ENCODE results near the gene WNT9A.

WNT9A gene

DNA sequence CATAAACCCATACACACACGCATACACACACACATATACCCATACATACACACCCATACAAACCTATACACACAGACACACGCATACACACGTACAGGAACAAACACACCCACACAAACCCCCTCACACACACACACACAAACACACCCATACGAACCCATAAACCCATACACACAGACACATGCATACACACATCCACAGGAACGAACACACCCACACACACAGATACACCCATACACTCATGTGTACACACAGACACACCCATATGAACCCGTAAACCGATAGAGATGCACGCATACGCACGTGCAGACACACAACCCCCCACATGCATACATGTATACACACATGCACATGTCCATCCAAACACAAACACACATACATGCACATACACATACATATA lies 9.5 kb downstream of the WNT9A start:
- no peak overlapping the region for H3K4me3 ChIP-seq (ENCODE audit: low read depth, low read length)
- POLR2A ChIA-PET = no interaction called here
- TF ChIP-seq, protein P1, sequence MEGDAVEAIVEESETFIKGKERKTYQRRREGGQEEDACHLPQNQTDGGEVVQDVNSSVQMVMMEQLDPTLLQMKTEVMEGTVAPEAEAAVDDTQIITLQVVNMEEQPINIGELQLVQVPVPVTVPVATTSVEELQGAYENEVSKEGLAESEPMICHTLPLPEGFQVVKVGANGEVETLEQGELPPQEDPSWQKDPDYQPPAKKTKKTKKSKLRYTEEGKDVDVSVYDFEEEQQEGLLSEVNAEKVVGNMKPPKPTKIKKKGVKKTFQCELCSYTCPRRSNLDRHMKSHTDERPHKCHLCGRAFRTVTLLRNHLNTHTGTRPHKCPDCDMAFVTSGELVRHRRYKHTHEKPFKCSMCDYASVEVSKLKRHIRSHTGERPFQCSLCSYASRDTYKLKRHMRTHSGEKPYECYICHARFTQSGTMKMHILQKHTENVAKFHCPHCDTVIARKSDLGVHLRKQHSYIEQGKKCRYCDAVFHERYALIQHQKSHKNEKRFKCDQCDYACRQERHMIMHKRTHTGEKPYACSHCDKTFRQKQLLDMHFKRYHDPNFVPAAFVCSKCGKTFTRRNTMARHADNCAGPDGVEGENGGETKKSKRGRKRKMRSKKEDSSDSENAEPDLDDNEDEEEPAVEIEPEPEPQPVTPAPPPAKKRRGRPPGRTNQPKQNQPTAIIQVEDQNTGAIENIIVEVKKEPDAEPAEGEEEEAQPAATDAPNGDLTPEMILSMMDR (IDR thresholded peaks at IDR 0.05; ENCODE audit: insufficient read depth, low read length, missing control alignments) = no peak
- DNase-seq (ENCODE audit: low read depth, low spot score) = no peak
- CTCF ChIA-PET = no interaction called here

DNA sequence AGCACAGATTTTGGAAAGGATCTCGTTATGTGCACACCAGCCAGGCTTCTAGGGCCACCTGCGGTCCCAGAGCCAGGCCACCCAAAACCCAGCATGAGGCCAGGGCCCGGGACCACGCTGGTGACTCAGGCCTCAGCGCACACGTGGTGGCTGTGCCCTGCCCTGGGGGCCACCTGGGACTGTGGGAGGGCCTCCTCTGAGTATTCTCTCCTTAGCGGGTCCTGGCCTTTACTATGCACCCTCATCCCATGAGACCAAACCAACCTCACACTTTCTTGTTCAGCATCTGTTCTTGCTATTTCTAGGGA lies 9.9 kb downstream of the WNT9A start:
- TF ChIP-seq, protein P1 (IDR thresholded peaks at IDR 0.05; ENCODE audit: insufficient read depth, low read length, missing control alignments) = no peak
- CTCF ChIA-PET = no interaction called here
- DNase-seq (ENCODE audit: low read depth, low spot score) = no peak
- no peak overlapping the region for H3K4me3 ChIP-seq (ENCODE audit: low read depth, low read length)
- POLR2A ChIA-PET = no interaction called here

DNA sequence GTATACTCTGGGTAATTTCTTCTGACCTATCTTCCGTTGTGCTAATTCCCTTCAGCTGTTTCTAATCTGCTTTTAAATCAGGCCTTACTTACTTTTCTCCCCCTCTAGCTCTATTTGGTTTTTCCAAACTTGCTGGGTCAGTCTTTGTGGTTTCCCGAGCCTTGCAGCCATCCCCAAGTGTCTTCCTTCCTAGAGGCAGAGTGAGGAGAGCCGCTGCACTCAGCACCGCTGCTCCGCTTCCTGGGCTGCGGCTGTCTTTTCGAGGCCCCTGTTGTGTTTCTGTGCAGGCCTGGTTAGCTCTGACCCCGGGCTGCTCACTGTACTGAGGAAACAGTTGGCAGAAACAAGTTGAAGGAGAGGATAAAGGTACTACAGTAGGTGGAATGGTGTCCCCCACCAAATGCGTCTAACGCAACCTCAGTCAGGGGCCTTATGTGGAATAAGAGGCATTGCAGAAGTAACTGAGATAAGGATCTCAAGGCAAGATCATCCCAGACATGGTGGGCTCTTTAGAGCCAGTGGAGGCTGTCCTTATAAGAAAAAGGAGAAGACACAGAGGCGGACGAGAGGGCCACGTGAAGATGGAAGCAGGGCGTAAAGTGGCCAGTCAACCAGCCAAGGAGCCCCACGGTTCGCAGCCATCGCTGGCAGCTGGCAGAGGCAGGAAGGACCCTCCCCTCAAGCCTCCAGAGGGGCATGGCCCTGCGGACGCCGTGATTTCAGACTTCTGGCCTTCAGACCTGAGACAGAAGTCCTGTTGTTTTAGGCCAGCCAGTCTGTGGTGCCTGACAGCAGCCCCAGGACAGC lies 10.5 kb downstream of the WNT9A start:
- ChIA-PET CTCF (interaction anchor here (1.1 to 1.2 kb wide), 2 partner anchors 10 to 176 kb away, joined by 4 to 5 read pairs; partner anchors contain the start of gene WNT9A), POLR2A (no interaction called here)
- TF ChIP-seq, protein P1 (IDR thresholded peaks at IDR 0.05; ENCODE audit: insufficient read depth, low read length, missing control alignments) = no peak
- DNase-seq (ENCODE audit: low read depth, low spot score) = no peak
- no peak overlapping the region for H3K4me3 ChIP-seq (ENCODE audit: low read depth, low read length)

DNA sequence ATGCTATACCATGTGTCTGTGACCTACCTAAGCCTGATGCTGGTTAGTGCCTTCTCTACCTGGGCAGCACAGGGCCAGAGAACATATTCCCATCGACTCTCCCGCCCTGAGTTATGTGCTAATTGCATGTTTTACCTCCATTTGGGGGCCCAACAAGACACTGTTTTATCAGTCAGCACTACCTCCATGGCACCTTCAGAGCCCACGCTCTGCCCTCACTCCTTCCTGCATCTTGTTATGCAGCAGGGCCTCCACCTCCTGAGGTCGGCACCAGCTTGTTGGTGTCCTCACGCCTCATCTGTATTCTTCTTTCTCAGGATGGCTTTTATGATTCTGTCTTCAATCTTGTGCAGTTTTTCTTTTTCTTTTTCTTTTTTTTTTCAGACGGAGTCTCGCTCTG lies 11.9 kb downstream of the WNT9A start:
- POLR2A ChIA-PET = no interaction called here
- no peak overlapping the region for H3K4me3 ChIP-seq (ENCODE audit: low read depth, low read length)
- TF ChIP-seq, protein P1 (IDR thresholded peaks at IDR 0.05; ENCODE audit: insufficient read depth, low read length, missing control alignments) = no peak
- DNase-seq (ENCODE audit: low read depth, low spot score) = no peak
- CTCF ChIA-PET = no interaction called here

DNA sequence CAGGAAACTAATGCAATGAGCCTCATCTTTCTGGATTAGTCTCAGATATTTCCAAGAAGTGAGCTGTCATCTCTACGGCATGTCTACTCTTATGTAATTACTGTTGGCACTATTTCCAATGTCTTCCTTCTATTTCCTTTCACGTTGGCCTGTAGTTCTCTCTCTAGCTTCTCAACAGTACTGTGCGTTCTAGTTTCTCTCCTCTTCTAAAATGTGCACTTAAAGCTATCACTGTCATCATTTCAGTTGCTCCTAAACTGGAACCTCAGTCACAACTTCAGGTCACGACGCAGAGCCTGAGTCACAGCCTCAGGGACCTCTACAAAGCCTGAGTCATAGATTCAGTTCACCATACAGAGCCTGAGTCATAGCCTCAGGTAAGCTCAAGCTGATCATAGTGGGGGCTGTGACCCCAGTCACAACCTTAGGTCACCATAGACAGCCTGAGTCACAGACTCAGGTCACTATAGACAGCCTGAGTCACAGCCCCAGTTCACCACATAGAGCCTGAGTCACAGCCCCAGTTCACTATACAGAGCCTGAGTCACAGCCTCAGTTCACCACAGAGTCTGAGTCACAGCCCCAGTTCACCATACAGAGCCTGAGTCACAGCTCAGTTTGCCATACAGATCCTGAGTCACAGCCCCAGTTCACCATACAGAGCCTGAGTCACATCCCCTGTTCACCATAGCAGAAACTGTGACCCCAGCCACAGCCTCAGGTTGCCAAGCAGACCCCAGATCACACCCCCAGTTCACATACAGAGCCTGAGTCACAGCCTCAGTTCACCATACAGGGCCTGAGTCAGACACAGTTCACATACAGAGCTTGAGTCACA lies 13.0 kb downstream of the WNT9A start:
- ChIA-PET POLR2A (interaction anchor here (1.4 kb wide), 1 partner anchor 140 kb away, joined by 5 read pairs; no protein-coding TSS in a partner anchor), CTCF (interaction anchor here (1.1 to 2.3 kb wide), 3 partner anchors 8 to 170 kb away, joined by 3 to 7 read pairs (median 3); no protein-coding TSS in a partner anchor)
- peak; percentile 31 for DNase-seq (ENCODE audit: low read depth, low spot score)
- no peak overlapping the region for H3K4me3 ChIP-seq (ENCODE audit: low read depth, low read length)
- TF ChIP-seq, protein P1 (IDR thresholded peaks at IDR 0.05; ENCODE audit: insufficient read depth, low read length, missing control alignments) = no peak
